Right lobe of liver (tissue), 4 donors: Measurements from ENCODE around the gene PPIL6.

ENCODE experiments used
- CTCF ChIP-seq, 4 donors: fragments of 200-600 bp in 3 of 4; fragments of 450-650 bp in 1 of 4; IDR thresholded peaks; one replicate each; pipeline versions ENCODE4 v1.5.1 to v1.8.0; 2016 to 2022; ENCODE audit warnings: antibody characterized with exemption in 4 of 4, mild to moderate bottlenecking in 2 of 4
- POLR2A ChIP-seq: fragments of 450-650 bp; IDR thresholded peaks from one replicate; pipeline ENCODE4 v1.6.1; 2017; ENCODE audit warnings: antibody characterized with exemption, mild to moderate bottlenecking
- donor health status: DM: no; HTN: no; CAD: no.
- donor health status: DM: no; HTN: no; CAD: no.
- donor health status: DM: no; HTN: yes; CAD: no.

- TF ChIP-seq CTCF (IDR thresholded peaks at IDR 0.05) (no peak), POLR2A (no peak)
Measured at GRCh38 chr6:109456710-109457561, 16.5 kb upstream of the PPIL6 start.
